Panc1 (cell line): ENCODE results near the gene PRLR. TPM values are rescaled to one million over a fixed set of nuclear protein-coding genes. Genes with fewer than 3 reads are reported as not detected.

Experiments
- ATAC-seq: fragments of 200-7000 bp; cut with Tn5 transposase; 2 replicates; pipeline ENCODE4 v1.9.1; 2020; ENCODE audit warnings: mild to moderate bottlenecking, moderate library complexity
- BruUV-seq: library from RNA; stranded (reverse); fragments of 400-500 nt; replicated peaks from 2 replicates; lab custom pipeline; 2021; lab: Mats Ljungman, UMichigan
- CTCF ChIA-PET: fragments of 300-600 bp; sonication (Branson Sonifier 250); formaldehyde crosslinking; loops from one replicate; lab custom pipeline; 2022; ENCODE audit warnings: antibody characterized with exemption; lab: Charles Lee
- POLR2A ChIA-PET: fragments of 300-600 bp; sonication (Branson Sonifier 250); formaldehyde crosslinking; loops from one replicate; lab custom pipeline; 2022; ENCODE audit warnings: antibody characterized with exemption; lab: Charles Lee
- DNase-seq: peaks from one replicate; pipeline ENCODE4 v3.0.0-alpha.2; 2010; ENCODE audit warnings: low read depth, low spot score
- H3K27ac ChIP-seq: 2 replicates; pipeline ENCODE4 v1.5.1; 2011; ENCODE audit warnings: mild to moderate bottlenecking, low read length, inconsistent platforms
- H3K27me3 ChIP-seq: fragments of 200-500 bp; sonication (Bioruptor generic); 2 replicates; pipeline ENCODE4 v1.6.0; 2014; ENCODE audit warnings: low read length, inconsistent platforms; ENCODE audit not compliant: control insufficient read depth, insufficient read depth
- H3K36me3 ChIP-seq: fragments of 200-500 bp; sonication (Bioruptor generic); 2 replicates; pipeline ENCODE4 v1.5.1; 2014; ENCODE audit warnings: inconsistent platforms, mild to moderate bottlenecking, low read length, moderate library complexity; ENCODE audit not compliant: control insufficient read depth, insufficient read depth
- H3K4me1 ChIP-seq: 2 replicates; pipeline ENCODE4 v1.5.1; 2011; ENCODE audit warnings: inconsistent platforms, mild to moderate bottlenecking, low read length, moderate library complexity; ENCODE audit not compliant: control insufficient read depth, insufficient read depth
- H3K4me3 ChIP-seq, 2 experiments: 2 replicates each; pipeline ENCODE4 v1.5.1; 2011 to 2012; ENCODE audit warnings: low read depth in 2 of 2, low read length in 2 of 2, mild to moderate bottlenecking in 2 of 2, inconsistent platforms in 1 of 2, moderate library complexity in 1 of 2
- H3K9me3 ChIP-seq: fragments of 200-500 bp; sonication (Bioruptor generic); 2 replicates; pipeline ENCODE4 v1.5.1; 2014; ENCODE audit warnings: low read depth, mild to moderate bottlenecking, inconsistent platforms, low read length, moderate library complexity; ENCODE audit not compliant: control insufficient read depth, insufficient read depth
- POLR2AphosphoS5 ChIP-seq: IDR thresholded peaks from 2 replicates; pipeline ENCODE4 v1.6.1; 2012; ENCODE audit warnings: mild to moderate bottlenecking, low read depth, low read length, moderate library complexity
- SIN3A ChIP-seq: IDR thresholded peaks from 2 replicates; pipeline ENCODE4 v1.6.1; 2012; ENCODE audit warnings: low read depth, mild to moderate bottlenecking, low read length, moderate library complexity, borderline replicate concordance; ENCODE audit not compliant: insufficient read depth
- TCF7L2 ChIP-seq: IDR thresholded peaks from 2 replicates; pipeline ENCODE4 v1.6.1; 2011; ENCODE audit warnings: mild to moderate bottlenecking, low read depth, low read length, inconsistent platforms
- in situ Hi-C: cut with HindIII; loops from 2 replicates; pipeline ENCODE4 v1.10.0; 2016; ENCODE audit warnings: low sequenced_read_pairs, low pct_unique_long_range_greater_than_20kb
- intact Hi-C: fragments of 100-400 bp; cut with micrococcal nuclease; formaldehyde crosslinking; loops from one replicate; pipeline ENCODE4 v1.10.0; 2022; ENCODE audit not compliant: unreplicated experiment
- total RNA-seq: library from RNA; stranded (reverse); gene quantifications from one replicate; pipeline ENCODE4 v1.2.1, GENCODE V29; 2021; ENCODE audit not compliant: unreplicated experiment
- TF ChIP-seq, protein P1 (sequence below), 2 experiments: IDR thresholded peaks; 2 replicates each; pipeline ENCODE4 v1.6.1; 2011 to 2012; ENCODE audit warnings: low read depth in 2 of 2, control low read depth in 1 of 2, low read length in 1 of 2, mild to moderate bottlenecking in 1 of 2, moderate library complexity in 1 of 2; ENCODE audit not compliant: insufficient read depth in 1 of 2
- TF ChIP-seq, protein P2 (sequence below): fragments of 450-650 bp; IDR thresholded peaks from 2 replicates; pipeline ENCODE4 v1.5.1; 2017; ENCODE audit warnings: mild to moderate bottlenecking

PRLR gene
- total RNA-seq, 1 experiment from 2014 or later: 0.46 TPM

DNA sequence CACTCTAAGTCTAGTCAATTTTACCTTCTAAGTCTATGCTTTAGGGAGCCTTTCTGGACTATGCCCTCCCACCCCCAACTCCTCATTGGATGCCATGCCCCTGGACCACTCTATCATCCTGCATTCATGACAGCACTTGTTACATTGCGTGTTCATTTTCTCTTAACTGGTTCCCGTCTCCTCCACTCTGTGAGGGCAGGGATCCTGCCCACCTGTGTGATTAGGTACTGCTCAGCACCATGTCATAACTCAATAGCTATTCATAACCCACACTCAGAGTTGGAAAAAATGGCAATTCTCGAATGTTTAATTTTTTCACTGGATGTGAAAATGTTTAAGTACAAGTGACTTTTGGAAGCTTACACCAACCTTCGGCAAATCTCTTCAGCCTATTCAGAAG, 88.5 kb downstream of the PRLR start:
- no peaks in the 10 kb centered on the region for H3K4me1 ChIP-seq
- no peak for ATAC-seq
- ChIA-PET POLR2A (no interaction called here), CTCF (no interaction called here)
- BruUV-seq: no TSS peak
- intact Hi-C loops: no loop called here
- in situ Hi-C loops: no loop called here
- H3K9me3 ChIP-seq: no peaks in the 10 kb centered on the region
- H3K27me3 ChIP-seq: no peaks in the 10 kb centered on the region
- no peak overlapping the region for H3K27ac ChIP-seq
- no peak for DNase-seq
- H3K4me3 ChIP-seq: no peak overlapping the region
- TF ChIP-seq, protein P1, sequence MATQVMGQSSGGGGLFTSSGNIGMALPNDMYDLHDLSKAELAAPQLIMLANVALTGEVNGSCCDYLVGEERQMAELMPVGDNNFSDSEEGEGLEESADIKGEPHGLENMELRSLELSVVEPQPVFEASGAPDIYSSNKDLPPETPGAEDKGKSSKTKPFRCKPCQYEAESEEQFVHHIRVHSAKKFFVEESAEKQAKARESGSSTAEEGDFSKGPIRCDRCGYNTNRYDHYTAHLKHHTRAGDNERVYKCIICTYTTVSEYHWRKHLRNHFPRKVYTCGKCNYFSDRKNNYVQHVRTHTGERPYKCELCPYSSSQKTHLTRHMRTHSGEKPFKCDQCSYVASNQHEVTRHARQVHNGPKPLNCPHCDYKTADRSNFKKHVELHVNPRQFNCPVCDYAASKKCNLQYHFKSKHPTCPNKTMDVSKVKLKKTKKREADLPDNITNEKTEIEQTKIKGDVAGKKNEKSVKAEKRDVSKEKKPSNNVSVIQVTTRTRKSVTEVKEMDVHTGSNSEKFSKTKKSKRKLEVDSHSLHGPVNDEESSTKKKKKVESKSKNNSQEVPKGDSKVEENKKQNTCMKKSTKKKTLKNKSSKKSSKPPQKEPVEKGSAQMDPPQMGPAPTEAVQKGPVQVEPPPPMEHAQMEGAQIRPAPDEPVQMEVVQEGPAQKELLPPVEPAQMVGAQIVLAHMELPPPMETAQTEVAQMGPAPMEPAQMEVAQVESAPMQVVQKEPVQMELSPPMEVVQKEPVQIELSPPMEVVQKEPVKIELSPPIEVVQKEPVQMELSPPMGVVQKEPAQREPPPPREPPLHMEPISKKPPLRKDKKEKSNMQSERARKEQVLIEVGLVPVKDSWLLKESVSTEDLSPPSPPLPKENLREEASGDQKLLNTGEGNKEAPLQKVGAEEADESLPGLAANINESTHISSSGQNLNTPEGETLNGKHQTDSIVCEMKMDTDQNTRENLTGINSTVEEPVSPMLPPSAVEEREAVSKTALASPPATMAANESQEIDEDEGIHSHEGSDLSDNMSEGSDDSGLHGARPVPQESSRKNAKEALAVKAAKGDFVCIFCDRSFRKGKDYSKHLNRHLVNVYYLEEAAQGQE (IDR thresholded peaks at IDR 0.05; ENCODE audit: insufficient read depth in 1 of 2, low read depth in 2 of 2, low read length in 1 of 2): no peak
- TF ChIP-seq, protein P2, sequence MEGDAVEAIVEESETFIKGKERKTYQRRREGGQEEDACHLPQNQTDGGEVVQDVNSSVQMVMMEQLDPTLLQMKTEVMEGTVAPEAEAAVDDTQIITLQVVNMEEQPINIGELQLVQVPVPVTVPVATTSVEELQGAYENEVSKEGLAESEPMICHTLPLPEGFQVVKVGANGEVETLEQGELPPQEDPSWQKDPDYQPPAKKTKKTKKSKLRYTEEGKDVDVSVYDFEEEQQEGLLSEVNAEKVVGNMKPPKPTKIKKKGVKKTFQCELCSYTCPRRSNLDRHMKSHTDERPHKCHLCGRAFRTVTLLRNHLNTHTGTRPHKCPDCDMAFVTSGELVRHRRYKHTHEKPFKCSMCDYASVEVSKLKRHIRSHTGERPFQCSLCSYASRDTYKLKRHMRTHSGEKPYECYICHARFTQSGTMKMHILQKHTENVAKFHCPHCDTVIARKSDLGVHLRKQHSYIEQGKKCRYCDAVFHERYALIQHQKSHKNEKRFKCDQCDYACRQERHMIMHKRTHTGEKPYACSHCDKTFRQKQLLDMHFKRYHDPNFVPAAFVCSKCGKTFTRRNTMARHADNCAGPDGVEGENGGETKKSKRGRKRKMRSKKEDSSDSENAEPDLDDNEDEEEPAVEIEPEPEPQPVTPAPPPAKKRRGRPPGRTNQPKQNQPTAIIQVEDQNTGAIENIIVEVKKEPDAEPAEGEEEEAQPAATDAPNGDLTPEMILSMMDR: no peak
- TF ChIP-seq POLR2AphosphoS5 (no peak), SIN3A (no peak), TCF7L2 (no peak)
- H3K36me3 ChIP-seq: no peaks in the 10 kb centered on the region

DNA sequence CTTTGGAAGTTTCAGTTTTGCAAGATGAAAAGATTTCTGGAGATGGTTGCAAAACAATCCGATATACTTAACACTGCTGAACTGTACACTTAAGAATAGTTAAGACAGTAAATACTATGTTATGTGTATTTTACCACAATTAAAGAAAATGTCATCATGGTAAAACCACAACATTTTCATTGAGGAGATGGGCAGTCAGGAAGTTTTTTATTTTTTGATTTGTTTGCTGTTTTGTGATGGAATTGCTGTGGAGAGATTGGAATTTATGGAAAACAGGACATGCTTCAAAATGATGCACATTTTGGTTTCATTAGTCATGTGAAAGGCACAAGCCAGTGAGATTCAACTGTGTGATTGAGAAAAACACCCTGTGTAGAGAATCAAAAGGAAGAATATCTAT, 92.1 kb downstream of the PRLR start:
- ChIA-PET POLR2A (no interaction called here), CTCF (no interaction called here)
- Histone ChIP-seq H3K9me3 (no peaks in the 10 kb centered on the region), H3K36me3 (no peaks in the 10 kb centered on the region), H3K27me3 (no peaks in the 10 kb centered on the region), H3K4me3 (no peak overlapping the region), H3K4me1 (no peaks in the 10 kb centered on the region), H3K27ac (no peak overlapping the region)
- ATAC-seq (no peak), DNase-seq (no peak)
- in situ Hi-C loops (no loop called here), intact Hi-C loops (no loop called here)
- no TSS peak for BruUV-seq
- no peak for TF ChIP-seq TCF7L2
- TF ChIP-seq POLR2AphosphoS5: no peak
- no peak for TF ChIP-seq SIN3A
- TF ChIP-seq, protein P2: no peak
- TF ChIP-seq, protein P1 (IDR thresholded peaks at IDR 0.05; ENCODE audit: insufficient read depth in 1 of 2, low read depth in 2 of 2, low read length in 1 of 2): no peak
